G401.6 (cell line): ENCODE results near the gene GAMT.
"Not testable (repeated sequence)": the region's sequence is repeated elsewhere in the genome, so short reads cannot be mapped to it uniquely, and the experiment has no call there.

ENCODE experiments used
- FAIRE-seq: peaks from 2 replicates; lab custom pipeline; 2012; peaks lifted over from hg19 to GRCh38; lab: Jason Lieb, UNC

The GAMT gene

DNA sequence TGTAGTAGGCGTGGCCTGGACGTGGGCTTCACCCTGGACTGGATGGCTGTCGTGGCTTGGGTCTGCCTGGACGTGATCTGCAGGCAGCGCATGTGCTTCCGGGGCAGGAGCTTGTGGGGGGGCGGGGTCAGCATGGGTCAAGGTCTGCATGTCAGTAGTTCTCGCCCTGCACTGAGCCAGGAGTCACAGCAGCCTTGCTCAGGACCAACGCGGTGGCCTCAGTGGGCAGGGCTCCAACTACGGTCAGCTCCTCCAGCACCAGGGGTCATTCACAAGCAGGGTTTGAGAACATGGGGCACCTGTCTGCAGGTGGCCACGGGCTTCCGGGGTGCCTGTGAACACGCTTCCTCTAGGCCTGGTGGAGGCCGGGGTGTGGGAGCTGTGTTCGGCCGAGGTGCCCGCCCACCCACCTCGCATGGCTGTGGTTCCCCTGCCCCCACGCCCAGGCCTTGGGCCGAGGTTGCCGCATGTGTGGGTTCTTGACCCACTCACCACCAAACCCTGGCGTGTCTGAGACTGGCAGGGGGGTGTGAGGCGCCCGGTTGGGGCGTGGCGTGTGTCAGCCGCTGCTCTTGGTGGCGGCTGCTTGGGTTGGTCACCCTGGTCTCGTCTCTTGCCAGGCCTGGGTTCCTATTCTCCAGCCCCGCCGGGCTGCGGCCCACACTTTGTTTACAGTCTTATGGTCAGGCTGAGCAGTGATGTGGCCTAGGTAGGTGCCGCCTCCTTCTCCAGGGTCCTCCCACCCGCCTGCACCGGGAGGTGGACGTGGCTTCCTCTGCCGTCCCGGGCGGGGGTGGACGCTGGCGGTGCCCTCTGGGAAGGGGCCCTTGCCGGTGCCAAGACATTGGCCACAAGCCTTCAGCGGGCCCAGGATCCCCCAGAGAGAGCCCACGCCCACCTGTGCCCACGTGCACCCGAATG lies 32.0 kb upstream of the GAMT start:
- no peak for FAIRE-seq

GRCh38 chr19:1432507-1432887 lies 31.2 kb upstream of the GAMT start:
- FAIRE-seq: no peak

GRCh38 chr19:1431759-1432506 lies 30.6 kb upstream of the GAMT start:
- FAIRE-seq: no peak

DNA sequence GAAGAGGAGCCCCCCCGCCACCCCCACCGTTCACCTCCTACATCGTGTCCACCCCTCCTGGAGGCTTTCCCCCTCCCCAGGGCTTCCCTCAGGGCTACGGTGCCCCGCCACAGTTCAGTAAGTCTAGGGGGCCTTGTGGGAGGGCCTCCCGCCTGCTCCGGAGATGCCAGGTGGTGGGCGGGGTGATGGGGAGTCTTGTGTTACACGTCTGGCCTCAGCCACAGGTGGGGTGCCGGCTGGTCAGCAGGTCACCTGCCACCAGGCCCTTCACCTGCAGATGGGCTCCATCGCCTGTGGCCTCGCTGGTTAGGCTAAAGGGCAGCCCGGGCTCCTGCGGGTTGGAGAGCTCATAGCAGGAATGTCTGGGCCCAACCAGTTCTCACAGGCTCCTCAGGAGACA lies 28.9 kb upstream of the GAMT start:
- no peak for FAIRE-seq

GRCh38 chr19:1429750-1430149 lies 28.4 kb upstream of the GAMT start:
- FAIRE-seq: no peak

DNA sequence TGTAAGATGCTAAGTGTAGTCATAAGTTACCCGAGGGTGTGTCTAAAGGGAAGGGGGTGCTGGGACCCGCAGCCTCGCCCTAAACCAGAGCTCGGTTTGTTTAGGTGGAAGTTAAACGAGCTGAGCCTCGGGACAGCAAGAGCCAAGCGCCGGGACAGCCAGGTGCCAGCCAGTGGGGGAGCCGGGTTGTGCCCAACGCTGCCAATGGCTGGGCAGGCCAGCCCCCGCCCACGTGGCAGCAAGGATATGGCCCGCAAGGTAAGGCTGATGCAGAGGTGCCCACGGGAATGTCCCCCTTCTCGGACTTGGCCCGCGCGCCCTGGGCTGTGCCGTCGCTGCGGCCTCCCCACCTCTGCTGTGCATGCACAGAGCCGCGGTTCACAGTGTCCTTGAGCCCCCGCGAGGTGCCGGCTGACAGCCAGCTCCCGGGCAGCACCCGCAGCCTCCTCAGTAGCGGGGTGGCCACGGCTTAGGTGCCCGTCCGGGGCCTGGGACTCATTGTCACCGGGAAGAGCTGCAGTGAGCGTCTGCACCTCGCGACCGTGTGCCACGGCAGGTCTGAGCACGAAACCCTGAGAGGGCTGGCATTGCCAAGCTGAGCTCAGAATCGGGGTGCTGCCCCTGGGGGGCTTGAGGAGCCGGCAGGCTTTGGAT lies 27.5 kb upstream of the GAMT start:
- FAIRE-seq: no peak

DNA sequence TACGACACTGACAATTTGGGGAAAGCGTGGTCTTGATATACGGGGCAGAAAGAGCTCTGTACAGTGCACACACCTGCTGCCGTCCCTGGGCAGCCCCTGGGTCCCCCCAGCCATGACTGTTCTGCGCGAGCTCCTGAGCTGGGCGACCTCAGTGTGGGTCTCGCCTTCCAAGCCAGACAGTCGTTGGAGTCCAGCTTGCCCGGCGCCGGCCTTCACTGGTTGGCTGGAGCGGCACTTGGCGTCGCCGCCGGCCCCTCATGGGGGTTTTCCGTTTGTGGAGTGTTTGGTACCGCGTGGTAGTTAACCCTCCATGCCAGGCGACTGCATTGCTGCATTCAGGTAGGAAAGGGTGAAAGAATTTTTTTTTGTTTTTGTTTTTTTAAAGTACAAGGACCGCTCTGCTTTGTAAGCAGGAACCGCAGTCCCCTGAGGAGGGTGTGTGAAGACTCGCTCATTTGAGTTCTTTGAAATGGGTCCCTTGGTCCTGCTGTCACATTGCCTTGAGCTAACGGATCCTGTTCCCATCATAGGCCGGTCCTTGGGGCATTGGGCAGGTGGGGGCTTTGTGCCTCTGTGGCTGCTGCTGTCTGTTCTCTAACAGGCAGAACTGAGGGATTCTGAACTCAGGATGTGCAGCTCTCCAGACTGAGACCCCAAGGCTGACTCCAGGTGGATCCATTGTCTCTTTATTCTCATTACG lies 26.0 kb upstream of the GAMT start:
- no peak for FAIRE-seq

GRCh38 chr19:1426736-1427135 lies 25.4 kb upstream of the GAMT start:
- no peak for FAIRE-seq

- no peak for FAIRE-seq
Measured at GRCh38 chr19:1425902-1426301, 24.6 kb upstream of the GAMT start.

DNA sequence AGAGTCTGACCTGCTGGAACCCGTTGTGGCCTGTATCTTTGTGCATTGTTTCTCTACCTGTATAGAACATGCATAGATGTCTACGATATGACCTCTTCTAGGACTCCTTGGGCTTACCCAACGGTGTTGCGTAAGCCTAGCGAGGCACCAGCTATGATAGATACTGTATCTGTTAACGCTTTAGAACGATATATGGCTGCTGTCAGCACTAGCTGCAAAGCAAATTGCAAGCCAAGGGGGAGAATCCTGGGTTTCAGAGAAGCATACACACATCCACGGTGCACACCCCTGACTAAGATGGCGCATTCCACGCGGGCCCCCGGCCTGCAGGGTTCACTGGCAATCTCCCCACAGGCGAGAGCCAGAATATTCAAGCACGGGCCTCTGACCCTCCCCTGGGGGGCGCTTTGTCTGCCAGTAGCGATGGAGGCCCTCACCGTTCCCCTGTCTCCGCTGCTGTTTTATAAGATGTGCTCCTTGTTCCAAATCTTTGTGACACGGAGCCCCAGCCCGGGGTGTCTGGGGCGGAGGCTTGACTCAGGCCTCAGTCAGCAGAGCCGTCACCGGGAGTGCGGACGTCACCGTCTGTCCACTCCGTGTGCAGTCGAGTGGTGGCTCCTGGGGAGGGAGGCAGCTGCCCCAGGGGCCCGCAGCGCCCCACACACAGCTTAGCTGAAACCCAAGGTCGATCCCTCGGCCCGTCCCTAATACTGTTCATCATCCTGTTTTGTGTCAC lies 23.9 kb upstream of the GAMT start:
- no peak for FAIRE-seq

GRCh38 chr19:1424192-1424955 lies 23.0 kb upstream of the GAMT start:
- no peak for FAIRE-seq

- FAIRE-seq: no peak
Measured at GRCh38 chr19:1423436-1424191, 22.3 kb upstream of the GAMT start.

- no peak for FAIRE-seq
Measured at GRCh38 chr19:1422943-1423342, 21.6 kb upstream of the GAMT start.

DNA sequence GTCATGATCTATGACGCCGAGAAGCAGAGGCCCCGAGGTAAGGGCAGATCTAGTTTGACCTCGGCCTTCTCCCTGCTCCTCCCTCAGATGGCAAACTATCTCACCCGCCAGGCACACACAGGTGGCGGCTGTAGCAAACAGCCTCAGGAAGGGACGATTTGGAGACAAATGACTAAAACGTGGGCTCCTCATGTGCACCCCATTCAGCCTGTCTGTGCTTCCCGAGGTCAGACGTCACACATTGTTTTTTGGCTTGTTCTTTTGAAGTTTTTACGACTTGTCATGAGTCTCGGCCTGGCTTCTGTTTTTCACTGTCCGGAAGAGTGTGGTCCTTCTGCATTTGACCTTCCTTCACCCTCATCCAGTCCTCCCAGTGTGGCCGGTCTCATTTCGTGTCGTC lies 21.0 kb upstream of the GAMT start:
- no peak for FAIRE-seq

DNA sequence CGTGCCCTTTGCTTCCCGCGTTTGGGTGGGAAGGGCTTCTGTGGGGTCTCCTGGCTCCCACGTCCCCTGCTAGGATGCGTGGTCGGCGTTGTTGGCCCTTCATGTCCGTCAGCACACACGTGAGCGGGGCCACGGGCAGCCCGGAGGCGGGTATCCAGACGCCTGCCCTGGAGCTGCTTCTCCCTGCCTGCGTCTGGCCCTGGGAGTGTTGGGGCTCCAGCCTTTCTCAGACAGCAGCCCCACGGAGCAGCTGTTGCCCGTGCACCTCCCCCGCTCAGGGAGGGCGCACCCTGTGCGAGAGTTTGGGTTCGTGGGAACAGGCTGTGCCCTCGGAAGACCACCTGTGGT lies 20.6 kb upstream of the GAMT start:
- no peak for FAIRE-seq

- no peak for FAIRE-seq
Measured at GRCh38 chr19:1421218-1421957, 20.0 kb upstream of the GAMT start.

- no peak for FAIRE-seq
Measured at GRCh38 chr19:1420590-1420989, 19.2 kb upstream of the GAMT start.

GRCh38 chr19:1420085-1420484 lies 18.7 kb upstream of the GAMT start:
- FAIRE-seq: not testable (repeated sequence)

GRCh38 chr19:1418951-1419738 lies 17.8 kb upstream of the GAMT start:
- no peak for FAIRE-seq
